H1 (cell line): Measurements from ENCODE around the gene SULT2B1. TPM values are rescaled to one million over a fixed set of nuclear protein-coding genes. Genes with fewer than 3 reads are reported as not detected.

ENCODE experiments used
- CBX5 ChIP-seq: fragments of 300-800, 300-1000 bp; sonication (generic); IDR thresholded peaks from 2 replicates; pipeline ENCODE4 v1.7.1; 2016; ENCODE audit warnings: antibody characterized with exemption, low read length, low read depth
- CBX8 ChIP-seq: fragments of 300-800, 300-1000 bp; sonication (generic); IDR thresholded peaks from 2 replicates; pipeline ENCODE4 v1.7.1; 2016; ENCODE audit warnings: low read depth, low read length, borderline replicate concordance
- CHD7 ChIP-seq: fragments of 300-600 bp; sonication (generic); IDR thresholded peaks from 2 replicates; pipeline ENCODE4 v1.7.1; 2012; ENCODE audit warnings: low read length, moderate library complexity, mild to moderate bottlenecking, inconsistent platforms; ENCODE audit not compliant: insufficient replicate concordance
- CTCF ChIP-seq, 3 experiments: IDR thresholded peaks; 1 replicate in 2 of 3; 2 replicates in 1 of 3; pipeline versions ENCODE4 v1.5.1 to v1.6.1; 2011; ENCODE audit warnings: low read length in 3 of 3, mild to moderate bottlenecking in 3 of 3, inconsistent platforms in 2 of 3, low read depth in 1 of 3, moderate library complexity in 1 of 3; ENCODE audit not compliant: insufficient read depth in 1 of 3; ENCODE audit errors: control extremely low read depth in 1 of 3
- HDAC2 ChIP-seq, 2 experiments: fragments of 300-600 bp in 1 of 2; sonication (generic) in 1 of 2; IDR thresholded peaks; 2 replicates each; pipeline ENCODE4 v1.6.1; 2011 to 2012; ENCODE audit warnings: low read depth in 2 of 2, low read length in 2 of 2, mild to moderate bottlenecking in 2 of 2, moderate library complexity in 2 of 2, borderline replicate concordance in 1 of 2, inconsistent platforms in 1 of 2
- NANOG ChIP-seq: IDR thresholded peaks from 2 replicates; pipeline ENCODE4 v1.6.1; 2011; ENCODE audit warnings: low read length, low read depth, mild to moderate bottlenecking, inconsistent platforms; ENCODE audit not compliant: insufficient read depth, poor library complexity, severe bottlenecking
- NRF1 ChIP-seq: IDR thresholded peaks from 2 replicates; pipeline ENCODE4 v1.6.1; 2011; ENCODE audit warnings: mild to moderate bottlenecking, low read depth, low read length, improper control_type of control experiment
- RAD21 ChIP-seq, 2 experiments: IDR thresholded peaks in 1 of 2; conservative IDR thresholded peaks in 1 of 2; 2 replicates each; pipeline ENCODE4 v1.6.1; 2011; ENCODE audit warnings: low read depth in 2 of 2, low read length in 2 of 2, improper control_type of control experiment in 1 of 2, inconsistent platforms in 1 of 2, mild to moderate bottlenecking in 1 of 2, moderate library complexity in 1 of 2
- polyA plus RNA-seq, 7 experiments: library from polyadenylated mRNA; depleted of rRNA in 3 of 7; stranded (reverse) in 5 of 7; unstranded in 2 of 7; fragments of >200 nt in 5 of 7; fragments of 200-250 nt in 2 of 7; gene quantifications; 1 replicate in 5 of 7; 2 replicates in 1 of 7; 4 replicates in 1 of 7; pipeline versions ENCODE4 v1.2.1 to v1.2.3, GENCODE V29; 2011 to 2013; ENCODE audit warnings: missing spikeins in 2 of 7, mixed read lengths in 2 of 7
- total RNA-seq: library from RNA; stranded (reverse); fragmentation: NEBNext Ultra II Directional; extraction: Animal tissue kit (Norgen Biotek cat#: 25700); gene quantifications from 2 replicates; pipeline ENCODE4 v1.2.1, GENCODE V29; 2021

SULT2B1 gene
- total and polyA plus RNA-seq, 2 of the 8 experiments (the other 6 are each of a cell fraction or from before 2014, with no cell fraction given), result 1.5 to 2.6 TPM

GRCh38 chr19:48641850-48642249 is 89.9 kb downstream of the SULT2B1 start (continued):
- no peak for TF ChIP-seq CHD7
- TF ChIP-seq HDAC2 (IDR thresholded peaks at IDR 0.05; ENCODE audit: borderline replicate concordance in 1 of 2, low read depth in 2 of 2, low read length in 2 of 2), result no peak
- TF ChIP-seq CBX8, result no peak
- TF ChIP-seq CTCF (IDR thresholded peaks at IDR 0.05; ENCODE audit: control extremely low read depth in 1 of 3, insufficient read depth in 1 of 3, low read depth in 1 of 3, low read length in 3 of 3), result no peak
- no peak for TF ChIP-seq NANOG
- TF ChIP-seq NRF1, result no peak
- TF ChIP-seq CBX5, result no peak
- TF ChIP-seq RAD21 (IDR thresholded peaks at IDR 0.05 in 1 of 2, conservative IDR thresholded peaks at IDR 0.05 in 1 of 2; ENCODE audit: low read depth in 2 of 2, low read length in 2 of 2), result no peak
